HG03135 (cell line): ENCODE results near the gene PTPRG.
"Not testable (repeated sequence)": the region's sequence is repeated elsewhere in the genome, so short reads cannot be mapped to it uniquely, and the experiment has no call there.

Experiments used
- ATAC-seq: cut with Tn5 transposase; IDR thresholded peaks from one replicate; pipeline ENCODE4 v1.9.1; 2021; ENCODE audit warnings: mild to moderate bottlenecking, moderate library complexity; ENCODE audit not compliant: unreplicated experiment

The PTPRG gene

DNA sequence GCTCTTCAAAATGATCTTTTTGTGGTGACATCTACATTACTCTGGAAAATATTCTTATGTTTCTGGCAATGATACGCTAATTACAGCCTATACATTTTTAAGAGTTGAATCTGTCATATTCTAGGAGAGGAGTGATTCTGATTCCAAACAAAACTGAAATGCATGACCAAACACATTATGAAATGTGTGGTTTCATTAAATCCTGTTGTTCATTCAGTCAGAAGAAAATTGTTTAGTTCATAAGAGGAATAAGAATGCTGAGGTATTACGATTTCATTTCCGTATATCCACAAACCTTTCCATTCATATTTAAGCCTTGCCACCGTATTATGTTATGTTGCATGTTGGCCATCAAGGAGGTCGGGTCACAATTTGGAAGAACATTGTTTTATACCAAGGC is 466.9 kb downstream of the PTPRG start:
- ATAC-seq, result no peak

GRCh38 chr3:62032738-62033137 is 471.4 kb downstream of the PTPRG start:
- ATAC-seq, result no peak

GRCh38 chr3:62035402-62036057 is 474.2 kb downstream of the PTPRG start:
- ATAC-seq, result no peak

GRCh38 chr3:62036726-62037125 is 475.4 kb downstream of the PTPRG start:
- no peak for ATAC-seq

- not testable (repeated sequence) for ATAC-seq
These were observed 477.4 kb downstream of the PTPRG start for GRCh38 chr3:62038798-62039197.

- no peak for ATAC-seq
These were observed 478.2 kb downstream of the PTPRG start for GRCh38 chr3:62039586-62039985.

GRCh38 chr3:62041681-62042080 is 480.3 kb downstream of the PTPRG start:
- ATAC-seq, result no peak

- no peak for ATAC-seq
These were observed 483.6 kb downstream of the PTPRG start for GRCh38 chr3:62044874-62045411.

- ATAC-seq, result no peak
These were observed 485.0 kb downstream of the PTPRG start for GRCh38 chr3:62046326-62046725.

GRCh38 chr3:62048577-62048976 is 487.2 kb downstream of the PTPRG start:
- ATAC-seq, result no peak

DNA sequence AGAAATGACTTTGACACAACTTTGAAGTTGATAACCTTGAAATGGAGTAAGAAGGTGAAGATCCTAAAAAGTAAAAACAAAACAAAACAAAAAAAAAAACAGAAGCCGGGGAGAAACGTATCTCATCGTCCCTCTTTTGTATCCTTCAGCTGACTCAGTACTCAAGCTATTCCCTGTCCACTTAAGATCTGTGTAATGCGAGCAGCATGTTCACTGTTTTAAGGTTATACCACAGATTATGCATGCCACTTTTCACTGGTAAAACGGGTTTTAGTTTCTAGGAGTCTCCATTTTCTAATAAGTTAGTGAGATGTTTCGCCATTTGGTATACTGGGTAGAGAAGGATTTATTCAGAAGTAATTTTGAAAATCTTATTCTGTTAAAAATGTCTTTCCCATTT is 487.7 kb downstream of the PTPRG start:
- ATAC-seq, result no peak

DNA sequence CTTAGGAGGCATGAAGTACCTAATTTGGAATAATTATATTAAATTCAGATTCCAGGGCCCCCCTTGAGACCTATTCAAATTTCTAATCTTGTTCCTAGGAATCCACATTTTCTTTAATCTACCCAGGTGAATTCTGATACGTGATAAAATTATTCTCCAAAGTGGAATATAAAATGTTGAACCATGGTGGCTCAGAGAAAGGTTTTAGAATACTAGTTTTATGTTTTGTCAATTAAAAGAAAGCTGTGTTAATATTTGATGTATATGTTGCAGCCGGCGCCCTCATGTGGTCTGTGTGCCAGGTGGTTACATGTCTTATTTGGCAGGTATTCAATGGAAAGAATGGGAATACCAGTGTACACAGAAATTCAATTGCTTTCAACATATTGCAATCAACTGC is 490.1 kb downstream of the PTPRG start:
- no peak for ATAC-seq

DNA sequence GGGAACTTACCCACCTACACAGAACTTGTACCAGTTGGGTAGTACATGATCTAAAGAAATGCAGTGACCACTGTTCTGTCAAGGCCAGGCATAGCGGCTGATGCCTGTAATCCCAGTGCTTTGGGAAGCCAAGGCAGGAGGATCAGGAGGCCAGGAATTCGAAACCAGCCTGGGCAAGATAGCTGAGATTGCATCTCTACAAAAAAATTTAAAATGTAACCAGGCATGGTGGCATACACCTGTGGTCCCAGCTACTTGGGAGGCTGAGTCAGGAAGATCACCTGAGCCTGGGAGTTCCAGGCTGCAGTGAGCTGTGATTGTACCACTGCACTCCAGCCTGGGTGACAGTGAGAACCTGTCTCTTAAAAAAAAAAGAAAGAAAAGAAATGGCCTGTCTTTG is 491.0 kb downstream of the PTPRG start:
- ATAC-seq, result no peak

DNA sequence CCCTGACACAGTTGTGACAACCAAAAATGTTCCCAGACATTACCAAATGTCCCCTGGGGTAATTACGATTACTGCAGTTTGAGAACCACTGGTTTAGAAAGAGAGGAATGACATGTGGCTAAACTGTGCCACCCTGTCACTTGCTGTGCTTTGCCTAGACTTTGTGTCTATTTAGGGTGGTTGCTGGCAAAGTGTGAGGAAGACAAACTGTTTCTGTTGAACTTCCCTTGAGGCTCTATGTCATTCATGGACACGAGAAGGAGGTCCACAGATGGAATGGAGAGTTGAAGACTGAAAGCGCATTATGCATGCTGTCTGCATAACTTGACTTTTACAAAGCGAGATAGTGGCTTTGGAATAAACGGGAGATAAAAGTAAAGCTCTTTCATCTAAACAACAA is 495.3 kb downstream of the PTPRG start:
- ATAC-seq, result no peak

DNA sequence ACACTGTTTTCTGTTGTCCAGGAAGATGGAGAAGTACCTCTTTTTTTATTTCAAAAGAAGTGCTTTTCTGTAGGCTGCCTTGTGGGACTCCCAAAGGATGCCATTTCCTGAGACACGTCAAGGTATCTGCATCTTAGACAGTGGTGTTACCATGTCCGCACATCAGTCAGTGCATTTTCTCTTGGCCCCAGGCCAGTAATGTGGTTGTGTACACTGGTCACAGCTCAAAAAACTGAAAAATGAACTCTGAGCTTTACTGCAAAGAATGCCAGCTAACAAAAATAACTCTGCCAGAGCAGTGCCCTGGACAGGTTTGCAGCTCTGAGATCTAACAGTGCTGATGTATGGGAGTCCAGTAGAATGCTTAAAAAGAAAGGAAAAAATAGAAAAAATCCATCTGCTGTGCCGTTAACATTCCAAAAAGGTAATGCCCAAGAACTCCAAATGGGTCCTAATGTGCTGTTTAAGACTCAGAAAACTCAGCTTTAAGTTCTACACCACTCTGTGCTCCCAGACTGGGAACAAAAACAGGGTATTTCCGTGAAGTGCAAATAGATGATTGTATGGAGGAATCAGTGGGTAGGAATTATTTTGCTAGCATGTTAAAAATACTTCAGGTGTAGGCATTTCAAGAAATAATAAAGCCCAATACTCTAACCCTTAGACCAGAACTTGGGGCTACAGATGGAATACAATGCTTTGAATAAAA is 496.1 kb downstream of the PTPRG start:
- no peak for ATAC-seq

- ATAC-seq, result no peak
These were observed 504.8 kb downstream of the PTPRG start for GRCh38 chr3:62065985-62066693.

- ATAC-seq, result no peak
These were observed 507.0 kb downstream of the PTPRG start for GRCh38 chr3:62068337-62068736.

DNA sequence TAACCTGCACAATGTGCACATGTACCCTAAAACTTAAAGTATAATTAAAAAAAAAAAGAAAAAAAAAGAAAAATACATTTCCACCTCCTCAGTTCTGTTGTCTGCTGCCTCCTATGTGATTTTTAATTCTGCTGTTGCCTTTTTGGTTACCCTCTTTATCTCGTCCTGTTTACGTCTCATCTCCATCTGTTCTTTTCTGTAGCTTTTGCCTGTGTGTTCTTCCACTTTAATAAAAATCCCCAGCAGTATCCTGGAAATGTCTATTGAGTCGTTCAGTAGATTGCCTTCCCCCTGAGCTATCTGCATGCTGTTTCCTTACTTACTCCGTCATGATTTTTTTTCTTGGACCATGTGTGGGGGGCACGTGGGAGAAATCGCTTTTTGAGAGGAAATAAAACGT is 509.5 kb downstream of the PTPRG start:
- no peak for ATAC-seq

DNA sequence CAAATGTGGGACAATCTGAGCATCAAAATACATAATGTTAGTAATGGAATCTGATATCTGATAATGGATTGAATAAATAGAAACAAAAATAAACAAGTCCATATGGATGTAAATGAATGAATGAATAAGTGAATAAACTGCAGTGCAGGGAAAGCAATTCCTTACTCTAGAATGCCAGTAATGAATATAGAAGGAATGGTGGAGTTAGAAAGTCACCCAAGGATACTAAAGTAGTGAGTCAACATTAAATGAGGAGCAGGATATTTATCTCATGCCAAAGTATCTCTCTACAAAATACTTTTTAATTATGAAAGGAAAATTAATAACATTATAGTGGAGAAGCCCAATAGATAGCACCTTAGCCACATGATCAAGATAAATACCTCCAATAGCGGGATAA is 511.7 kb downstream of the PTPRG start:
- no peak for ATAC-seq

DNA sequence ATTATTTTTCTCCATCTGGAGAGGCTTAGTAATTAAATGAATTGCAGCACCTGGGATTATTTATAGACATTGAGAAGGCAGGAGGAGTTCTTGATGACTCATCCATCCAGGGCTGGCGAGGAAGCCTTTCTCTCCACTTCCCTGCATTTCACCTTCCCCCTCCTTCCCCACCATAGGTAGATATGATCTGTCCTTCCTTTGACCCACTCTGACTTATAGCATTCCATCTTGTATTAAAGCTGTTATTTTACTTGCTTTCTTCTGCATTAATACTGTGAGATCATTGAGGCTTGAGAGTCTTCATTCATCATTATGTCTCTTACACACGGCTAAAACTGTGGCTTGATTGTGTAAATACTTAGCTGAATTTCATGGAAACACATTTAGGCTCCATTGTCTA is 523.2 kb downstream of the PTPRG start:
- ATAC-seq, result no peak

DNA sequence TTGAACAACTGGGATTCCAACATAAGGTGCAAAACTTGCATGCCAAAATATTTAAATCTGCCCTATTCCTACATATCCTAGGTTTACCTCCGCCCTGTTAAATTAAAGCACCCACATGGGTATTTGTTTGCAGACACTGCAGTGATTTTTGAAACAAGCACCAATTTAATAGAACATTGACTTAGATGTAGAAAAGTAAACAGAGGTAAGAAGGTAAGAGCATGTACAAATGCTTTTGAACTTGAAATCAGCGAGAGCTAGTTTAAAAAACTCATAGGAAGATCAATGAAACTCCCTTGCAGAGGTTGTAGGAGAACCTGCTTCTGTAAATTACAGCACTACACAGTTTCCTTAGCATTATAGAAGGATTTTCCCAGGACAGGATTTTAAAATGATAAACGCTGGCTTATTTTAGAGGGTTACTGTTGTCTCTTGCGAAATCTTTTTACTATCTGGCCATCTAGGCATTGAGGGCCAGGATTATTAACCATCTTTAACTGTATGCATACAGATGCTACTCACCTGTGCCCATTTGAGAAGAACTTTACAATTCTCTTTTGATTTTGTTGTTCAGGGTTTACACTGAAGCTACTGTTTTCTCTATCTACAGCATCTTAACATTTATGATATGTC is 527.2 kb downstream of the PTPRG start:
- no peak for ATAC-seq
